OCI-LY1 (cell line): ENCODE measurements around the gene PRKCE.

ENCODE experiments used
- H2AFZ ChIP-seq: fragments of 200-600 bp; sonication (generic), shearing (Covaris generic); 2 replicates; pipeline ENCODE4 v1.6.0; 2014; ENCODE audit warnings: antibody characterized with exemption, mild to moderate bottlenecking, low read length
- H3F3A ChIP-seq: fragments of 200-600 bp; sonication (generic), shearing (Covaris generic); 2 replicates; pipeline ENCODE4 v1.6.0; 2014; ENCODE audit warnings: mild to moderate bottlenecking, antibody characterized with exemption, low read length, moderate library complexity; ENCODE audit not compliant: insufficient read depth
- H3K27ac ChIP-seq: fragments of 200-600 bp; sonication (generic); 2 replicates; pipeline ENCODE4 v1.5.1; 2014; ENCODE audit warnings: low read length, mixed run types, mild to moderate bottlenecking, low read depth; ENCODE audit not compliant: poor library complexity, severe bottlenecking
- H3K27me3 ChIP-seq: fragments of 200-600 bp; sonication (generic); 2 replicates; pipeline ENCODE4 v1.6.0; 2014; ENCODE audit warnings: antibody characterized with exemption, mild to moderate bottlenecking, low read length, moderate library complexity; ENCODE audit not compliant: insufficient read depth
- H3K36me3 ChIP-seq: fragments of 200-600 bp; sonication (generic); 2 replicates; pipeline ENCODE4 v1.6.1; 2014; ENCODE audit warnings: mild to moderate bottlenecking, antibody characterized with exemption, low read length, moderate library complexity, mixed read lengths; ENCODE audit not compliant: insufficient read depth
- H3K4me1 ChIP-seq: fragments of 200-600 bp; sonication (generic); 2 replicates; pipeline ENCODE4 v1.5.1; 2014; ENCODE audit warnings: mild to moderate bottlenecking, low read length, moderate library complexity; ENCODE audit not compliant: insufficient read depth, severe bottlenecking
- H3K4me2 ChIP-seq: fragments of 200-600 bp; sonication (generic), shearing (Covaris generic); 2 replicates; pipeline ENCODE4 v1.6.1; 2014; ENCODE audit warnings: low read length
- H3K4me3 ChIP-seq: fragments of 200-600 bp; sonication (generic); 2 replicates; pipeline ENCODE4 v1.5.1; 2014; ENCODE audit warnings: low read length, low read depth, mild to moderate bottlenecking, mixed read lengths; ENCODE audit not compliant: poor library complexity, severe bottlenecking
- H3K79me2 ChIP-seq: fragments of 200-600 bp; shearing (Covaris generic); 2 replicates; pipeline ENCODE4 v1.6.1; 2016; ENCODE audit warnings: mixed run types, low read length, mixed read lengths; ENCODE audit not compliant: insufficient read depth
- H3K9ac ChIP-seq: fragments of 200-600 bp; sonication (generic), shearing (Covaris generic); 2 replicates; pipeline ENCODE4 v1.6.1; 2014; ENCODE audit warnings: mild to moderate bottlenecking, low read length, mixed read lengths
- H3K9me2 ChIP-seq: fragments of 200-600 bp; sonication (generic), shearing (Covaris generic); 2 replicates; pipeline ENCODE4 v1.6.1; 2014; ENCODE audit warnings: low read depth, mild to moderate bottlenecking, low read length, mixed read lengths
- H3K9me3 ChIP-seq: fragments of 200-600 bp; shearing (Covaris generic); 2 replicates; pipeline ENCODE4 v1.6.1; 2014; ENCODE audit warnings: low read length, mixed read lengths
- H4K20me1 ChIP-seq: fragments of 200-600 bp; sonication (generic), shearing (Covaris generic); 2 replicates; pipeline ENCODE4 v1.6.0; 2016; ENCODE audit warnings: mild to moderate bottlenecking, low read length; ENCODE audit not compliant: insufficient read depth
- EZH2 ChIP-seq: fragments of 200-600 bp; sonication (generic), shearing (Covaris generic); IDR thresholded peaks from 2 replicates; pipeline ENCODE4 v1.8.0; 2017; ENCODE audit warnings: borderline replicate concordance, mixed run types, mild to moderate bottlenecking, antibody characterized with exemption, low read length, moderate library complexity, mixed read lengths
- TF ChIP-seq, protein P1 (sequence below): fragments of 200-600 bp; sonication (generic), shearing (Covaris generic); IDR thresholded peaks from 2 replicates; pipeline ENCODE4 v1.5.1; 2017; ENCODE audit warnings: mild to moderate bottlenecking, antibody characterized with exemption, low read length, moderate library complexity, mixed read lengths

The PRKCE gene

DNA sequence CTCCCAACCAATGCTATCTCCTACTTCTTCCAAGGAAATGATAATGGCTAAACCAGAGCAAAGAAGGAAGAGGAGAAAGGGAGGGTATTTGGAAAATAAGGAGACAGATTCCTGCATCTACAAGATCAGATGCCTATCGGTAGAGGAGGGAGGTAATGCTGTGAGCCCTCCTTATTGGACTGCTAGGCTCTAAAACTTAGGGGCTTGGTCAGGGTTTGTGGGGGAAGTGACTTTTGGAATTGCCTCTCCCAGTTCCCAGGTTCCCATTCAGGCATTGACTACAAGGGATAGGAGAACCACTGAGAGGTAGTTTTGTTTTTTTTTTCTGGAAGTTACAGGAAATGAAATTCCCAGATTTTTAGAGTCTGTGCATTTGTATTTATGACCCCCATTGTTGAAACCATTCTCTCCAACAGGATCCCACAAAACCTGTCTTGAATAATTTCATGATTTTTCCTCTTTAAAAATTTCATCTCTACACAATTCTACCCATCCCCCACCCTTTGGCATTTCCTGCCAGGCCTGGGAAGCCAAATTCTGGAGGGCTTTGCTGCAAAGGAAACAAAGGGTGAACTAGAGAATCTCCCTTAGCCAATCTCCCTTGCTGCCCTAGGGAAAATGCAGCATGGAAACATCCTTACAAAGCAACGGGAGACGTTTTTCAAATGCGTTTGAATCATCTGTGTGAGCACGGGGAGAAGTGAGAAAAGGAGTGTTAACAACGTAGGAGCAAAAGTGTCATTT lies 363.6 kb downstream of the PRKCE start:
- Histone ChIP-seq H3K4me2 (no peak overlapping the region), H3K9me2 (no peaks in the 10 kb centered on the region), H3K27ac (no peak overlapping the region), H3K9ac (no peak overlapping the region), H2AFZ (no peak overlapping the region), H3K4me1 (no peaks in the 10 kb centered on the region), H3K4me3 (no peak overlapping the region), H3K9me3 (no peaks in the 10 kb centered on the region), H3K27me3 (no peaks in the 10 kb centered on the region), H3F3A (no peaks in the 10 kb centered on the region), H3K36me3 (peaks cover 35% of the 10 kb centered on the region), H4K20me1 (no peaks in the 10 kb centered on the region), H3K79me2 (no peaks in the 10 kb centered on the region)
- TF ChIP-seq EZH2, result no peak
- TF ChIP-seq, protein P1, sequence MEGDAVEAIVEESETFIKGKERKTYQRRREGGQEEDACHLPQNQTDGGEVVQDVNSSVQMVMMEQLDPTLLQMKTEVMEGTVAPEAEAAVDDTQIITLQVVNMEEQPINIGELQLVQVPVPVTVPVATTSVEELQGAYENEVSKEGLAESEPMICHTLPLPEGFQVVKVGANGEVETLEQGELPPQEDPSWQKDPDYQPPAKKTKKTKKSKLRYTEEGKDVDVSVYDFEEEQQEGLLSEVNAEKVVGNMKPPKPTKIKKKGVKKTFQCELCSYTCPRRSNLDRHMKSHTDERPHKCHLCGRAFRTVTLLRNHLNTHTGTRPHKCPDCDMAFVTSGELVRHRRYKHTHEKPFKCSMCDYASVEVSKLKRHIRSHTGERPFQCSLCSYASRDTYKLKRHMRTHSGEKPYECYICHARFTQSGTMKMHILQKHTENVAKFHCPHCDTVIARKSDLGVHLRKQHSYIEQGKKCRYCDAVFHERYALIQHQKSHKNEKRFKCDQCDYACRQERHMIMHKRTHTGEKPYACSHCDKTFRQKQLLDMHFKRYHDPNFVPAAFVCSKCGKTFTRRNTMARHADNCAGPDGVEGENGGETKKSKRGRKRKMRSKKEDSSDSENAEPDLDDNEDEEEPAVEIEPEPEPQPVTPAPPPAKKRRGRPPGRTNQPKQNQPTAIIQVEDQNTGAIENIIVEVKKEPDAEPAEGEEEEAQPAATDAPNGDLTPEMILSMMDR, result no peak

DNA sequence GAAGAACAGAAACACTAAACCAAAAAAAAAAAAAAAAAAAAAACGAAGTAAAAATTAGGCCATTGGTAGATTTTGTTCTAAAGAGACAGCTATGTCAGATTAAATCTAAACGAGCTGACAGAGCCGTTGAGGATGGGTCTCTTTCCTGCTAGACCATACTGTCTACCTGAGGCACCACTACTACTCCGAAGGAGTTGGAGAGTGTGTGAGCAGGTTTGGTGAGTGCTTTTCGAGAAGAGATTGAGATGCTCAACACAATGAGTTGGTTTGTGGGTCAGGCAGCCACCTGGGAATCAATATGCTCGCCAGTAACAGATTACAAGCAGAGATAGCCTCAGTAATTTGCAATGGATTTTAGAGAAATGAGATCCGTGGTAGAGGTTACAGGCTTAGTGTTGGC lies 364.2 kb downstream of the PRKCE start:
- no peak overlapping the region for H3K4me3 ChIP-seq
- H3K27ac ChIP-seq, result no peak overlapping the region
- no peak overlapping the region for H3K4me2 ChIP-seq
- no peak overlapping the region for H3K9ac ChIP-seq
- no peaks in the 10 kb centered on the region for H3F3A ChIP-seq
- H2AFZ ChIP-seq, result no peak overlapping the region
- no peaks in the 10 kb centered on the region for H4K20me1 ChIP-seq
- peaks cover 32% of the 10 kb centered on the region for H3K36me3 ChIP-seq
- no peaks in the 10 kb centered on the region for H3K4me1 ChIP-seq
- H3K9me3 ChIP-seq, result no peaks in the 10 kb centered on the region
- H3K79me2 ChIP-seq, result no peaks in the 10 kb centered on the region
- no peak for TF ChIP-seq EZH2
- TF ChIP-seq, protein P1, result no peak
- H3K27me3 ChIP-seq, result no peaks in the 10 kb centered on the region
- no peaks in the 10 kb centered on the region for H3K9me2 ChIP-seq

DNA sequence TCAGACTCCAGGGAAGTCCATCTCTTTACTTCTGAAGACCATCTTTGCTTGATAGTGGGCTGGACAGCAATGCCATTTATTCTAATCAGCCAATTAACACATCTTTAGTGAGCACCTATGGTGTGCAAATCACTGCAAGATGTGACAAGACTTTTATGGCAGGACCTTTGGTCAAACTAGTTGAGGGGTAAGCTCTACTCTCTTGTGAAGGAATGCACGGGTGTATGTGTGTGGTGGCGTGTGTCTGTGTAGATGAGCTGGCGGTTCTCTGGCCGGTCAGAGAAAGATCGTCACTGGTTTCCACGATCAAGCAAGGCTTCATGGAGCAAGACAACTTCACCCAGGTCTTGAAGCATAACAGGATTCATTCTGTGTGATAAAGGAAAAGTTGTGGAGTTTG lies 364.6 kb downstream of the PRKCE start:
- peaks cover 30% of the 10 kb centered on the region for H3K36me3 ChIP-seq
- no peaks in the 10 kb centered on the region for H3K27me3 ChIP-seq
- H3K27ac ChIP-seq, result no peak overlapping the region
- H3K9me2 ChIP-seq, result no peaks in the 10 kb centered on the region
- H3K9me3 ChIP-seq, result no peaks in the 10 kb centered on the region
- no peaks in the 10 kb centered on the region for H3K79me2 ChIP-seq
- no peak overlapping the region for H3K9ac ChIP-seq
- H3K4me1 ChIP-seq, result no peaks in the 10 kb centered on the region
- no peaks in the 10 kb centered on the region for H4K20me1 ChIP-seq
- TF ChIP-seq EZH2, result no peak
- TF ChIP-seq, protein P1, result no peak
- no peak overlapping the region for H2AFZ ChIP-seq
- H3K4me2 ChIP-seq, result no peak overlapping the region
- no peaks in the 10 kb centered on the region for H3F3A ChIP-seq
- no peak overlapping the region for H3K4me3 ChIP-seq
